BLaER1 treated with 17β-estradiol and CSF1 and Interleukin-3, amounts not matched to agents 10 nM and 100 nM (cell line): ENCODE measurements around the gene SNX22.

Experiments used
- H3K27ac ChIP-seq, 11 experiments: shearing (Covaris generic); formaldehyde crosslinking; 2 replicates each; pipeline ENCODE4 v1.8.1; 2022
- H3K27me3 ChIP-seq, 11 experiments: shearing (Covaris generic); formaldehyde crosslinking; 2 replicates each; pipeline ENCODE4 v1.8.1; 2022
- H3K36me3 ChIP-seq, 11 experiments: shearing (Covaris generic); formaldehyde crosslinking; 2 replicates each; pipeline ENCODE4 v1.8.1; 2022
- H3K4me1 ChIP-seq, 10 experiments: shearing (Covaris generic); formaldehyde crosslinking; 2 replicates each; pipeline ENCODE4 v1.8.1; 2022
- H3K4me2 ChIP-seq, 11 experiments: shearing (Covaris generic); formaldehyde crosslinking; 2 replicates each; pipeline ENCODE4 v1.8.1; 2022
- H3K4me3 ChIP-seq, 10 experiments: shearing (Covaris generic); formaldehyde crosslinking; 2 replicates each; pipeline ENCODE4 v1.8.1; 2022
- H3K9ac ChIP-seq, 11 experiments: shearing (Covaris generic); formaldehyde crosslinking; 2 replicates each; pipeline ENCODE4 v1.8.1; 2022
- H3K9me3 ChIP-seq, 11 experiments: shearing (Covaris generic); formaldehyde crosslinking; replicated peaks in 1 of 11; 2 replicates each; pipeline ENCODE4 v1.8.1; 2022
- H4K20me1 ChIP-seq, 11 experiments: shearing (Covaris generic); formaldehyde crosslinking; 2 replicates each; pipeline ENCODE4 v1.8.1; 2022
- Cebpa-rat ChIP-seq, 11 experiments: shearing (Covaris generic); IDR thresholded peaks; 2 replicates each; pipeline ENCODE4 v1.8.1; 2022

The SNX22 gene

GRCh38 chr15:64148168-64148567 lies 3.4 kb upstream of the SNX22 start:
- Histone ChIP-seq H4K20me1 (peaks cover 0 to 62% (median 16%) of the 10 kb centered on the region in 11 experiments; a peak in 11 of 22 replicates), H3K9me3 (no peaks in the 10 kb centered on the region), H3K27ac (no peak overlapping the region), H3K4me2 (no peak overlapping the region), H3K4me3 (no peak overlapping the region), H3K36me3 (peaks cover 0 to 28% (median 19%) of the 10 kb centered on the region in 11 experiments; a peak in 19 of 22 replicates), H3K27me3 (peaks cover 0 to 22% (median 0%) of the 10 kb centered on the region in 11 experiments; a peak in 5 of 22 replicates), H3K9ac (no peak overlapping the region), H3K4me1 (peaks cover 50 to 72% (median 64%) of the 10 kb centered on the region in 10 experiments)
- TF ChIP-seq Cebpa-rat (IDR thresholded peaks at IDR 0.05) = no peak

- no peak for TF ChIP-seq Cebpa-rat (IDR thresholded peaks at IDR 0.05)
- H3K27me3 ChIP-seq = peaks cover 0 to 22% (median 0%) of the 10 kb centered on the region in 11 experiments; a peak in 5 of 22 replicates
- H3K27ac ChIP-seq = no peak overlapping the region
- H3K9me3 ChIP-seq = no peaks in the 10 kb centered on the region
- peaks cover 0 to 62% (median 16%) of the 10 kb centered on the region in 11 experiments; a peak in 13 of 22 replicates for H4K20me1 ChIP-seq
- no peak overlapping the region for H3K4me2 ChIP-seq
- H3K4me3 ChIP-seq = no peak overlapping the region
- peaks cover 0 to 24% (median 14%) of the 10 kb centered on the region in 11 experiments; a peak in 16 of 22 replicates for H3K36me3 ChIP-seq
- H3K9ac ChIP-seq = no peak overlapping the region
- H3K4me1 ChIP-seq = peaks cover 48 to 70% (median 65%) of the 10 kb centered on the region in 10 experiments
These were observed 3.0 kb upstream of the SNX22 start for GRCh38 chr15:64148581-64148980.

GRCh38 chr15:64149424-64149823 lies 2.1 kb upstream of the SNX22 start:
- peaks cover 8 to 65% (median 25%) of the 10 kb centered on the region in 11 experiments; a peak in 20 of 22 replicates for H4K20me1 ChIP-seq
- no peak overlapping the region for H3K4me3 ChIP-seq
- H3K9ac ChIP-seq = no peak overlapping the region
- no peak for TF ChIP-seq Cebpa-rat (IDR thresholded peaks at IDR 0.05)
- peak overlapping the region; percentile 21 to 100 (median 93); a peak in 21 of 22 replicates for H3K4me2 ChIP-seq
- H3K27me3 ChIP-seq = peaks cover 0 to 22% (median 0%) of the 10 kb centered on the region in 11 experiments; a peak in 5 of 22 replicates
- H3K9me3 ChIP-seq = no peaks in the 10 kb centered on the region
- H3K36me3 ChIP-seq = peaks cover 3 to 24% (median 20%) of the 10 kb centered on the region in 11 experiments; a peak in 19 of 22 replicates
- peaks cover 49 to 70% (median 60%) of the 10 kb centered on the region in 10 experiments for H3K4me1 ChIP-seq
- H3K27ac ChIP-seq = peak overlapping the region in 3 of 11 experiments; percentile 17 to 45 (median 30); a peak in 1 of 22 replicates

GRCh38 chr15:64149893-64150578 lies 1.5 kb upstream of the SNX22 start:
- Histone ChIP-seq H3K4me3 (no peak overlapping the region), H4K20me1 (peaks cover 10 to 65% (median 26%) of the 10 kb centered on the region in 11 experiments; a peak in 21 of 22 replicates), H3K27me3 (peaks cover 0 to 22% (median 0%) of the 10 kb centered on the region in 11 experiments; a peak in 5 of 22 replicates), H3K4me2 (peak overlapping the region; percentile 21 to 100 (median 93)), H3K36me3 (peaks cover 9 to 25% (median 20%) of the 10 kb centered on the region in 11 experiments; a peak in 21 of 22 replicates), H3K4me1 (peaks cover 46 to 63% (median 55%) of the 10 kb centered on the region in 10 experiments), H3K27ac (peak overlapping the region in 3 of 11 experiments; percentile 17 to 45 (median 30); a peak in 4 of 22 replicates), H3K9me3 (no peaks in the 10 kb centered on the region), H3K9ac (peak overlapping the region in 2 of 11 experiments; percentile 5 to 33; a peak in 1 of 22 replicates)
- TF ChIP-seq Cebpa-rat (IDR thresholded peaks at IDR 0.05) = no peak

GRCh38 chr15:64152507-64153387 lies 1.2 kb downstream of the SNX22 start:
- no peak for TF ChIP-seq Cebpa-rat (IDR thresholded peaks at IDR 0.05)
- H4K20me1 ChIP-seq = peaks cover 38 to 83% (median 50%) of the 10 kb centered on the region in 11 experiments; a peak in 21 of 22 replicates
- peak overlapping the region; percentile 70 to 91 (median 83) for H3K9ac ChIP-seq
- peaks cover 33 to 78% (median 55%) of the 10 kb centered on the region in 10 experiments for H3K4me1 ChIP-seq
- peak overlapping the region in 10 of 11 experiments; percentile 23 to 88 (median 74); a peak in 18 of 22 replicates for H3K27ac ChIP-seq
- peaks cover 0 to 22% (median 0%) of the 10 kb centered on the region in 11 experiments; a peak in 5 of 22 replicates for H3K27me3 ChIP-seq
- no peaks in the 10 kb centered on the region for H3K9me3 ChIP-seq
- H3K36me3 ChIP-seq = peaks cover 36 to 41% (median 39%) of the 10 kb centered on the region in 11 experiments
- H3K4me3 ChIP-seq = peak overlapping the region; percentile 58 to 95 (median 81)
- H3K4me2 ChIP-seq = peak overlapping the region; percentile 86 to 100 (median 98)

- H3K27ac ChIP-seq = peak overlapping the region in 10 of 11 experiments; percentile 2 to 88 (median 74); a peak in 17 of 22 replicates
- peak overlapping the region in 10 of 11 experiments; percentile 4 to 91 (median 83); a peak in 19 of 22 replicates for H3K9ac ChIP-seq
- peak overlapping the region; percentile 86 to 100 (median 98) for H3K4me2 ChIP-seq
- H3K36me3 ChIP-seq = peaks cover 46 to 51% (median 48%) of the 10 kb centered on the region in 11 experiments
- H3K4me1 ChIP-seq = peaks cover 43 to 87% (median 65%) of the 10 kb centered on the region in 10 experiments
- peaks cover 0 to 22% (median 0%) of the 10 kb centered on the region in 11 experiments; a peak in 5 of 22 replicates for H3K27me3 ChIP-seq
- TF ChIP-seq Cebpa-rat (IDR thresholded peaks at IDR 0.05) = no peak
- H3K9me3 ChIP-seq = no peaks in the 10 kb centered on the region
- H3K4me3 ChIP-seq = peak overlapping the region; percentile 17 to 95 (median 81); a peak in 16 of 20 replicates
- peaks cover 47 to 93% (median 60%) of the 10 kb centered on the region in 11 experiments; a peak in 21 of 22 replicates for H4K20me1 ChIP-seq
These were observed 2.2 kb downstream of the SNX22 start for GRCh38 chr15:64153480-64154367.

- Histone ChIP-seq H3K27me3 (peaks cover 0 to 21% (median 0%) of the 10 kb centered on the region in 11 experiments; a peak in 5 of 22 replicates), H3K4me3 (no peak overlapping the region), H3K9ac (peak overlapping the region in 6 of 11 experiments; percentile 17 to 50 (median 25); a peak in 9 of 22 replicates), H3K4me1 (peaks cover 49 to 87% (median 69%) of the 10 kb centered on the region in 10 experiments), H4K20me1 (peaks cover 70 to 94% (median 75%) of the 10 kb centered on the region in 11 experiments; a peak in 21 of 22 replicates), H3K36me3 (peaks cover 69 to 74% (median 71%) of the 10 kb centered on the region in 11 experiments), H3K4me2 (peak overlapping the region in 2 of 11 experiments; percentile 10 to 22; a peak in 1 of 22 replicates), H3K9me3 (no peaks in the 10 kb centered on the region), H3K27ac (peak overlapping the region in 1 of 11 experiments; percentile 9; a peak in 2 of 22 replicates)
- no peak for TF ChIP-seq Cebpa-rat (IDR thresholded peaks at IDR 0.05)
These were observed 4.5 kb downstream of the SNX22 start for GRCh38 chr15:64155802-64156651.
